Peyer's patch (tissue), 4 donors: ENCODE data around the gene RAB8B.

Experiments used
- POLR2A ChIP-seq, 2 donors: fragments of 450-650 bp; IDR thresholded peaks; one replicate each; pipeline ENCODE4 v1.5.1; 2017; ENCODE audit warnings: antibody characterized with exemption in 2 of 2, mild to moderate bottlenecking in 2 of 2, moderate library complexity in 2 of 2
- TF ChIP-seq, protein P1 (sequence below), 6 experiments: fragments of 450-650 bp in 4 of 6; fragments of 200-600 bp in 2 of 6; sonication (generic) in 1 of 6; IDR thresholded peaks; one replicate each; pipeline ENCODE4 v1.5.1; 2017 to 2019; ENCODE audit warnings: antibody characterized with exemption in 6 of 6, mild to moderate bottlenecking in 3 of 6, moderate library complexity in 1 of 6

DNA sequence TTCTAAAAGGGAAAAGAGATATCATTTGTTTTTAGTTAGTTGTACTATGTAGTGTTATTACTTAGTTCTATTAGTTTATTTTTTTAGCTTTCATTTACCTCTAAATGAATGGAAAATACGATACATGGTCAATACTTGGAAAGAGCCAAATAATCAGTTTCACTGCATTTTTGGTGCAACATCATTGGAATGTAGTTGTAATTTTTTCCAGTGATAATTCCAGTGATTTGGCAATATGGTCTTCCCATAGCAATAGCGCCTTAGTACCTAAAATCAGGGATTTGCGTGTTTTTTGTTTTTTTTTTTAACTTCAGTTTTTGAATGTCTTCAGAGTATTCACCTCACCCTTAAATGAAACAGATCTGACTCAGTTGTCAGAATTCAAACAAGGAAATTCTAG, 41.8 kb downstream of the RAB8B start:
- TF ChIP-seq, protein P1, sequence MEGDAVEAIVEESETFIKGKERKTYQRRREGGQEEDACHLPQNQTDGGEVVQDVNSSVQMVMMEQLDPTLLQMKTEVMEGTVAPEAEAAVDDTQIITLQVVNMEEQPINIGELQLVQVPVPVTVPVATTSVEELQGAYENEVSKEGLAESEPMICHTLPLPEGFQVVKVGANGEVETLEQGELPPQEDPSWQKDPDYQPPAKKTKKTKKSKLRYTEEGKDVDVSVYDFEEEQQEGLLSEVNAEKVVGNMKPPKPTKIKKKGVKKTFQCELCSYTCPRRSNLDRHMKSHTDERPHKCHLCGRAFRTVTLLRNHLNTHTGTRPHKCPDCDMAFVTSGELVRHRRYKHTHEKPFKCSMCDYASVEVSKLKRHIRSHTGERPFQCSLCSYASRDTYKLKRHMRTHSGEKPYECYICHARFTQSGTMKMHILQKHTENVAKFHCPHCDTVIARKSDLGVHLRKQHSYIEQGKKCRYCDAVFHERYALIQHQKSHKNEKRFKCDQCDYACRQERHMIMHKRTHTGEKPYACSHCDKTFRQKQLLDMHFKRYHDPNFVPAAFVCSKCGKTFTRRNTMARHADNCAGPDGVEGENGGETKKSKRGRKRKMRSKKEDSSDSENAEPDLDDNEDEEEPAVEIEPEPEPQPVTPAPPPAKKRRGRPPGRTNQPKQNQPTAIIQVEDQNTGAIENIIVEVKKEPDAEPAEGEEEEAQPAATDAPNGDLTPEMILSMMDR (IDR thresholded peaks at IDR 0.05), result no peak
- TF ChIP-seq POLR2A (IDR thresholded peaks at IDR 0.05), result no peak
